Femur (tissue), 1 donor: ENCODE data around the gene GGA3.
"Not testable (repeated sequence)": the region's sequence is repeated elsewhere in the genome, so short reads cannot be mapped to it uniquely, and the experiment has no call there.

Source experiments
- DNase-seq: peaks from one replicate; pipeline ENCODE4 v3.0.0-alpha.2; 2017

The GGA3 gene, protein sequence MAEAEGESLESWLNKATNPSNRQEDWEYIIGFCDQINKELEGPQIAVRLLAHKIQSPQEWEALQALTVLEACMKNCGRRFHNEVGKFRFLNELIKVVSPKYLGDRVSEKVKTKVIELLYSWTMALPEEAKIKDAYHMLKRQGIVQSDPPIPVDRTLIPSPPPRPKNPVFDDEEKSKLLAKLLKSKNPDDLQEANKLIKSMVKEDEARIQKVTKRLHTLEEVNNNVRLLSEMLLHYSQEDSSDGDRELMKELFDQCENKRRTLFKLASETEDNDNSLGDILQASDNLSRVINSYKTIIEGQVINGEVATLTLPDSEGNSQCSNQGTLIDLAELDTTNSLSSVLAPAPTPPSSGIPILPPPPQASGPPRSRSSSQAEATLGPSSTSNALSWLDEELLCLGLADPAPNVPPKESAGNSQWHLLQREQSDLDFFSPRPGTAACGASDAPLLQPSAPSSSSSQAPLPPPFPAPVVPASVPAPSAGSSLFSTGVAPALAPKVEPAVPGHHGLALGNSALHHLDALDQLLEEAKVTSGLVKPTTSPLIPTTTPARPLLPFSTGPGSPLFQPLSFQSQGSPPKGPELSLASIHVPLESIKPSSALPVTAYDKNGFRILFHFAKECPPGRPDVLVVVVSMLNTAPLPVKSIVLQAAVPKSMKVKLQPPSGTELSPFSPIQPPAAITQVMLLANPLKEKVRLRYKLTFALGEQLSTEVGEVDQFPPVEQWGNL

DNA sequence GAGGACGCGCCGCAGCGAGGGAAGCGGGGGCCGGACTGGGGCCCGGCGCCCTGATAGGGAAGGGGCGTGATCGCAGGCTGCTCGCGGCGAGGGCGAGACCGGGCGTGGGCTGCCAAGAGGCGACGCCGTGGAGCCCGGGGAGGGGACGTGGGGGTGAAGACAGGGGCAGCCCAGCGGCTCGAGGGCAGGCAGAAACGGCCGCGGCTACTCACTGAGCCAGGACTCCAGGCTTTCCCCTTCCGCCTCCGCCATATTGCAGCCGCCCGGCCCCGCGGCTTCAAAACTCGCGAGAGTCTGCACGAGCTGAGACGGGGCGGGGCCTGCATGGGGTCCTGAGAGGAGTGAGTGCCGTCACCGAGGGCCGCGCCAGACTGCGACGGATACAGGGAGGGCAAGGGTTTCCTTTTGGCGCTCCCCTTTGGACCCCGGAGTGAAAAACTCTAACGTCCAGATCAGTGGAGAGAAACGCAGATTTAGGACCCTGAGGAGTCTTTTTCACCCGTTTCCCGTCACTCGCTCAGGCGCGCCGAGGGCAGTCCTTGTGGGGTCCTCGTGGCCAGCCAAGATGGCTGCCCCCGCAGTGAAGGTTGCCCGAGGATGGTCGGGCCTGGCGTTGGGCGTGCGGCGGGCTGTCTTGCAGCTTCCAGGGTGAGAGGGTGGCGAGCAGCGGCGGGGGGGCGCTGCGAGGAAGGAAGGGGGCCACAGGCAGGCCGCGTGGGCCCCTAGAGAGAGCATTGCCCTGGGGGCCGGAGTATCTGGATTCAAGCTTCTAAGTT lies at the start of gene GGA3, which contains the start of gene MRPS7:
TSS of gene GGA3 (minus strand) at position 271 of the 776 bp plus-strand sequence. CDS start at position 252, 19 bp downstream.
TSS of gene MRPS7 (plus strand) at position 544 of the 776 bp plus-strand sequence. CDS start at position 566, 22 bp downstream.
- DNase-seq = peak; percentile 97

DNA sequence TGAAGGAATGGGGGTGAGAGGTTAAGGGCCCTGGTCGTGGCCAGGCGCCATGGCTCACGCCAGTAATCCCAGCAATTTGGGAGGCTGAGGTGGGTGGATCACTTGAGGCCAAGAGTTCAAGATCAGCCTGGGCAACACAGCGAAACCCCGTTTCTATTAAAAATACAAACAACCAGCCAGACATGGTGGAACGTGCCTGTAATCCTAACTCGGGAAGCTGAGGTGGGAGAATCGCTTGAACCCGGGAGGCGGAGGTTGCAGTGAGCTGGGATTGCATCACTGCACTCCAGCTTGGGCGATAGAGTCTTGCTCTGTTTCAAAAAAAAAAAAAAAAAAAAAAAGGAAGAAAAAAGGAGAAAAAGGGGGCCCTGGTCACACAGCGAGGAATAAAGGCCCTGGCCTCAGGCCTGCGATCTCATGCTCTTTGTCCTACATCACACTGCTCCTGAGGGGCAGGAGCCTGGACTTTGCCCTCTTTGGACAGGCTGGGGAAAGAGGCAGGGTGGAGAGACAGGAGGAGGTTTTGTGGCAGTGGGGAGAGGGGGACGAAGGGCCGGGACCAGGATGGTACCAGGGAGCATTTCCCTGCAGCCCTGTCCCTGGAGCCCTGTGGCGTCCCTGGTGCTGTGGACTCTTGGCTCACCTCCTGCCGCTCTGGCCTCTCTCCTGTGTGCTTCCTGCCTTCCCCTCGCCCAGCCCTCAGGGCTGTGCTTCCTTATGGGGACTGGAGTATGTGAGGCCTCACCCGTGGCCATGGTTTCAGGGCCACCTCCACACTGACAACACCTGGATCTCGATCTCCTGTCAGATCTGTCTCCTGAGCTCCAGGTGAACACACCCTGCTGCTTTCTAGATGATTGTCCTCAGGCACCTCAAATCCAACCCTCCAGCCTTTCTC lies 47.6 kb upstream of the GGA3 start:
- no peak for DNase-seq

DNA sequence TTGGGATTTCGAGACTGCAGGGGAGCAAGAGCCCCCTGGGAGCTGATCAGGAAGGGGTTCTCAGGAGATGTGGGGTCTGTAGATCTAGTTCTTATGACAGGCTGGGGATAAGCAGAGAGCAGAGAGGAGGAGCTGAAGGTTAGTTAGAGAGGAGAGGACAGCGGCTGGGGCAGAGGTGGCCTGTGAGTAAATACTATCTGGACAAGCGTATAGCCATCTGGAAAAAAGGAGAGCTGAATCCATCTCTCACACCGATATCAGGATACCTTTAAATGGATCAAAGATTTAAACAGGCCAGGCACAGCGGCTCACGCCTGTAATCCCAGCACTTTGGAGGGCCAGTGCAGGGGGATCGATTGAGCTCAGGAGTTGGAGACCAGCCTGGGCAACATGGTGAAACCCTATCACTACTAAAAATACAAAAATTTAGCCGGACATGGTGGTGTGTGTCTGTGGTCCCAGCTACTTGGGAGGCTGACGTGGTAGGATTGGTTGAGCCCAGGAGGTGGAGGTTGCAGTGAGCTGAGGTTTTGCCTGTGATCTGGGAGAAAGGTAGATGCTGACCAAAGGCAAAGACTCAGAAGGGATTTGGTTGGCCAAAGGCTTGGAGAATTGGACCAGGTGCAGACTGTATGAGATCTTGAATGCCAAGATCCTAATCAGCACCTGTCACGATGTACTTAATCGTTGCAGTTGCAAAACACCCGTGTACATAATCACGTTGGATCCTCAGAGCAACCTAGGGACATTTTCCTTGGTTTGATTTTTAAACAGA lies 46.7 kb upstream of the GGA3 start:
- no peak for DNase-seq

DNA sequence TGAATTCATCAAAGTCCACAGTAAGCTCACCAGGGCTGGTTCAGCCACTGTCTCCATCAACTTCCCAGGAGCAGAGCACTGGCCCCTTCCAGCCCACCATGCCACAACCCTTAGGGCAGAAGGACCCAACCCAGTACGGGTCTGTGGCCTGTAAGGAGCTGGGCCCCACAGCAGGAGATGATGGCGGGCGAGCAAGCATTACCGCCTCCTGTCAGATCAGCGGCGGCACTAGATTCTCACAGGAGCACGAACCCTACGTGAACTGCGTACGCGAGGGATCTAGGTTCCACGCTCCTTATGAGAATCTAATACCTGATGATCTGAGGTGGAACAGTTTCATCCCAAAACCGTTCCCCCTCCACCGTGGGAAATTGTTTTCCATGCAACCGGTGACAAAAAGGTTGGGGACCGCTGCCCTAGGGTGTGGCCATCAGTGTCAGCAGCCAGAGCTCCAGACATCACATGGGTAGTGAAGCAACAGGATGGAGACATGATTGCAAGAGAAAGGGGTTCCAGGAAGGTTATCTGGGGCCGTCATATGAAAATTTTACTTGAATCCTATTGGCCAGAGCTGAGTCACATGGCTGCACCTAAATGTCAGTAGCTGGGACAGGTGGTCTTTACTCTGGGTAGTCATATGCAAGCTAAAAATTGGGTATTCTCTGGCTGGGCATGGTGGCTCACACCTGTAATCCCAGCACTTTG lies 40.2 kb upstream of the GGA3 start:
- DNase-seq = no peak

DNA sequence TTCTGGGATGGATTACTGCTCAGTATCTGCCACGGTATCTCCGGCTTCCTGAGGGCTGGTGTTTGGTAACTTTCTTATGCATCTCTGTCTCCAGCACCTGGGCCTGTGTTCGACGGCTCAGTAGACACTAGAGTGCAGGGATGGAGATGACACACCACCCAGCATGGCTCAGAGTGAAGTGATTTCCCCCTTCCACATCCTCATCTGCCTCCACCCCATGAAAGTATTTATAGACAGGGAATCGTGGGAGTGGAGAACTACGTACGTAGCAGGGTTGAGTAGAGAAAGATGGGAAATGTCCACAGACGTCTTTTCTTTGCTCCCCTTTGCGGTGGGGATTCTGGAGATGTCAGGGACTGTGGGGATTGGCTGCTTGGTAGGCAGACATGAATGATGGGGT lies 39.6 kb upstream of the GGA3 start:
- no peak for DNase-seq

DNA sequence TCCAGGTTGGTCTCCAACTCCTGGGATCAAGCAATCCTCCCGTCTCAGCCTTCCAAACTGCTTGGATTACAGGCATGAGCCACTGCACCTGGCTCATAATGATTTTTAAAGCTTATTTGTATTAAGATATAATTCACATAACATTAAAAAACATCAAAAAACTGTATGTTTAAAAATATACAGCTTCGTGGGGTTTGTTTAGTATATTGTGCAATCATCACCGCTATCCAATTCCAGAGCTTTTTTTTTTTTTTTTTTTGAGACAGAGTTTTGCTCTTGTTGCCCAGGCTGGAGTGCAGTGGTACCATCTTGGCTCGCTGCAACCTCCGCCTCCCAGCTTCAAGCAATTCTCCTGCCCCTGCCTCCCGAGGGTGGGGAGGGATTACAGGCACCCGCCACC lies 38.9 kb upstream of the GGA3 start:
- DNase-seq = no peak

DNA sequence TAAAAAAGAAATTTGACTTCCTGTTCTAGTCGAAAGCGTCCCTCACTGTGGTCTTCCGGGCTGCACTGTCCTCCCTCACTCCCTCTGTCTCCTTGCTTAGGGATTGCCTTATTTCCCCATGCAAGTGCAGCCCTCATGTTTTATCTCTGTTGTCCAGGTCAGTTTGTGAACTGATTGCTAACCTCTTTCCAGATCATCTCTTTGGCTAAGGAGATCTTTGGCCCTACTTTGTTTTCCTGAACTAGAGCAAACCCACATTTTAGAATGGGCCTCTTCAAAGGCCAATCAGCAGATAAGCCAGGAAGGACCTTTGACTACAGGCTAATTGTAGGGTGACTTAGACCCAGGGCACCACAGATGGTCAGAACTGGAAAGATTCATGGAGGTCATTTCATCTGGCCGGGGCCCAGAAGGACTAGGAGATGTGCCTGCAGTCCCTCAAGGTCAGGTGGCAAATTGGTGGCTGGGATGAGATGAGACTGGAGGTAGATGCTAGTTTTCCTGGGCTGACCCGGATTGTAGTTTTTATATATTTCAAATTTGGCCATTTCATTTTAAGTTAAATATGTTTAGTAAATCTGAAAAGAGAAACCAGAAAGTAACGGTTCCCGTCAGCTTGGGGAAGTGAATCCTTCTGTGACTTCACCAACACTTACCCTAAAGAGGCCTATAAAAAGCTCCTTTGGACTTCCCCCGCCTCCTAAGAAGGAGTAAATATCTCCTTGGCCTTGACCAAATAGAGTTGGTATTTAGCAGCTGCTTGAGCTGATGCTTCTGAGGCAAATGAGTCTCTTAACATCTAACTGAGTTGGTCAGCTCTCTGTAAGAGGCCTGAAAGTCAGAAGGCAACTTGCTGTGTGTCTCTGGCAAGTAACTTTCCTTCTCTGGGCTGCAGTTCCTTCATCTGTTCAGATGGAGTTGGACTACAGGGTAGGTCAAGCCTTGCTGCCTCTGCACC lies 34.1 kb upstream of the GGA3 start:
- no peak for DNase-seq

DNA sequence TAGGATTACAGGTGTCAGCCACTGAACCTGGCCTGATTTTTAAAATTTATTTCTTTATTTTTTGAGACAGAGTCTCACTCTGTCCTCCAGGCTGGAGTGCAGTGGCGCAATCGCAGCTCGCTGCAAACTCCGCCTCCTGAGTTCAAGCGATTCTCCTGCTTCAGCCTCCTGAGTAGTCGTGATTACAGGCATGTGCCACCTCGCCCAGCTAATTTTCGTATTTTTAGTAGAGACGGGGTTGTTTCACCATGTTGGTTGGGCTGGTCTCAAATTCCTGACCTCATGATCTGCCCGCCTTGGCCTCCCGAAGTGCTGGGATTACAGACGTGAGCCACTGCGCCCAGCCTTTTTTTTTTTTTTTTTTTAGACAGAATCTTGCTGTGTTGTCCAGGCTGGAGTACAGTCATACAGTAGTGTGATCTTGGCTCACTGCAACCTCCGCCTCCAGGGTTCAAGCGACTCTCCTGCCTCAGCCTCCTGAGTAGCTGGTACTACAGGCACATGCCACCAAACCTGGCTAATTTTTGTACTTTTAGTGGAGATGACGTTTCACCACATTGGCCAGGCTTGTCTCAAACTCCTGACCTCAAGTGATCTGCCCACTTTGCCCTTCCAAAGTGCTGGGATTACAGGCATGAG lies 31.5 kb upstream of the GGA3 start:
- not testable (repeated sequence) for DNase-seq

DNA sequence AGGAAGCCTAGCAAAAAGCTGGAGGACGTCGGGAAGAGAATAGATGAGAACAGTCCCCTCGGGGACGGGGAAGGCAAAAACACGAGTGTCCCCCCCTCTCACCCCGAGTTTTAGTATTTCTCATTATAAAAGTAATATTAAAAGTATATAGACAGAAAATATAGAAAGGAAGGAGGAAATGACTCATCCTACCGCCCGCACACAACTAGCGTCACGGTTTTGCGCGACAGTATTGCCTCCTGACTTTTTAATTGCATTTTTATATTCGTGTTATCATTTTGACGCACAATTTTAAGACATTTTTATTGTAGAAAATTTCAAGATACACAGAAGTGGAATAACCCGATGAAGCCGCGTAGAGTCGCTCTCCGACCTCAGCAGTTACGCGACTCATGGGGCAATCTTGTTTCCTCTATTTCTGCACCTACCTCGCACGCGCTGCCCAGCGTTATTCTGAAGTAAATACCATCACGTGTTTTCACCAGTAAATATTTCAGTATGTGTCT lies 28.5 kb upstream of the GGA3 start:
- peak; percentile 59 for DNase-seq

DNA sequence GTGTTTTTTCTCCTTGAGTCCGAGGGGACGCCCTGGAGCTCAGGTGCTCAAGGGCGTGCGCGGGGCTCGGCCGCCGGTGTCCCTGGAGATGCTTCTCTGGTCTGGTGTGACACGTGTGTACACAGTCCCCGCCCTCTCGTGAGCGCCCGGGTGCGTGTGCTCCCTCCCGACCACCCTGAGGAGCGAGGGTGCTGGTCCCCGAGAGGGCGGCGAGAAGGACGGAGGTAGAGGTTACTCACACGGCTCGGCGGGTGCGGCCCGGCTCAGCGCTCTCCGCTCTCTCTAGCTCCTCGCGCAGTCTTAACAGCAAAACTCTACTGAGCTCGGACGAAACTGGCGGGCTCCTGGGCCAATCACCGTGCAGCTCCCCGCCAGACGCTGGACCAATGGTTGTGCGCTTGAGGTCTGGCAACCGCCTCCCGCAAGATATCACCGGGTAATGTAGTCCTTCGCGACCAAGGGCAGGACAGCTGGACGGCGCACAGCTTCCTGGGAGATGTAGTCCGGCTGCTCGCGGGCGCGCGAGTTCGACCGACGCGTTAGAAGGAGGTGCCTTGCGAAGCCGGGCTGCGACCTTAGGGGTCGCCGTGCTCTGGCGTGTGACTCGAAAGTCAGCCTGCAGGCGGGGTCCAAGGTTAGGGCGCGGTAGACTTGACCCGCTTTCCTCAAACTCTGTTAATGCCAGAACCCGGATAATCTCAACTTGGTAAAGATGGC lies 27.9 kb upstream of the GGA3 start, which contains the start of gene SLC25A19:
TSS of gene SLC25A19 (minus strand) at position 319 of the 717 bp plus-strand sequence. CDS start 2,669 bp downstream, outside the sequence.
- peak; percentile 99 for DNase-seq

DNA sequence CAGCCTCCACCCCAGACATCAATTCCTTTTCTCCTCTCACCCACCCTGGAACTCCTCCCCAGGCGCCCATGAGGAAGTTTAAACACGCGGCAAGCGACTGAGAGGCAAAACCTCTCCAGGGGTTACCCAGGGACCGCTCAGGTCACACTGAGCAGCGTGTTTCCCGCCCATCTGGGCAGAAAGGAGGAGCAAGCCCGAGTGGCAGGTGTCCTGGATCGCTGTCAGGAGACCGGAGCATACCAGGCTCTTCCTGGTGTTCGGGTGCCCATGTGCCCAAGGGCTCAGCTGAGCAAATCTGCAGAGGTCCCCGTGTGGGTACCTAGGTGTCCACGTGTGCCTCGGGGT lies 27.3 kb upstream of the GGA3 start:
- DNase-seq = peak; percentile 43

DNA sequence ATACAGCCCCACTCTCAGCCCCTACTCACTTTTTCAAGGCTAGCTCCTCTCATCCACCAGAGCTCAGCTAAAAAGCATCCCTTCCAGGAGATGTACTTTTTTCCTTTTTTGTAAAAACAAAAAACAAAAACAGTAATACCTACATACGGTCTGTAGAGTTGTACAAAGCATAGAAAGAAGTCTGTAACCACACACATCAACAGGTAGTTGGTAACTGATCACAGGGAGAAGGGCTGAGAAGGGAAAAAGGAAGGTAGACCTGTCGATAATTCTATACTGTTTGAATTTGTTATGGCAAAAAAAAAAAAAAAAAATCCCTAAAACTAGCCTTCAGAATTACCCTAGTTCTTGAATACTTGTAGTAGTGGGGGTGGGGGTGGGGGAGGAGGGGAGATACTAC lies 27.0 kb upstream of the GGA3 start:
- no peak for DNase-seq

DNA sequence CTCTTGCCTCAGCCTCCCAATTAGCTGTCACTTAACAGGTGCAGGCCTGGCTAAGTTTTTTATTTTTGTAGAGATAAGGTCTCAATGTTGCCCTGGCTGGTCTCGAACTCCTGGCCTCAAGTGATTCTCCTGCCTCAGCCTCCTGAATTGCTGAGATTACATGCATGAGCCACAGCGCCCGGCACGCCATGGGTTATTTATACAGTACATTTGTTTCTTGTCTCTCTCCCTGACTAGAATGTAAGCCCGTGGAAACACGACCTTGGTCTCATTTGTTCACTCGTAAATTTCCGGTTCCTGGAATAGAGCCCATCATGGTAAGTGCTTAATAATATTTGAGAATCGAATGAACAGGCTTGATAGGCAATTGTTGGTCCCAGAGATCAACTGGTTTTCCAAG lies 25.8 kb upstream of the GGA3 start:
- no peak for DNase-seq

DNA sequence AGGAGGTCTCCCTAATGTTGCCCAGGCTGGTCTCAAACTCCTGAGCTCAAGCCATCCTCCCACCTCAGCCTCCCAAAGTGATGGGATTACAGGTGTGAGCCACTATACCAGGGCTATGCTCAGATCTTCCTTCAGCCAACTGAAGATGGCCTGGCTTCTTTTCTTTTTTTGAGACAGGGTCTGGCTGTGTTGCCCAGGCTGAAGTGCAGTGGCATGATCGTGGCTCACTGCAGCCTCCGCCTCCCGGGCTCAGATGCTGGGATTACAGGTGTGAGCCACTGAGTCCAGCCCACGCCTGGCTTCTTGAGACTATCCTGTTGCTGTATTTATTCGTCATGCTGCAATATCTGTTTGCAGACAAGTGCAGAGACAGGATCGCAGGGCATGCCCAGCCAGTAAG lies 23.7 kb upstream of the GGA3 start:
- DNase-seq = no peak

DNA sequence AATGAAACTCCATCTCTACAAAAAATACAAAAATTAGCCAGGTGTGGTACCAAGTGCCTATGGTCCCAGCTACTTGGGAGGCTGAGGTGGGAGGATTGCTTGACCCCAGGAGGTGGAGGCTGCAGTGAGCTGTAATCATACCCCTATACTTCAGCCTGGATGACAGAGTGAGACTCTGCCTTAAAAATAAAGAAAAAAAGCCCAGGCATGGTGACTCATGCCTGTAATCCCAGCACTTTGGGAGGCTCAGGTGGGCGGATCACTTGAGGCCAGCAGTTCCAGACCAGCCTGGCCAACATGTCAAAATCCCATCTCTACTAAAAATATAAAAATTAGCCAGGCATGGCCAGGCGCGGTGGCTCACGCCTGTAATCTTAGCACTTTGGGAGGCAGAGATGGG lies 18.8 kb upstream of the GGA3 start:
- not testable (repeated sequence) for DNase-seq

DNA sequence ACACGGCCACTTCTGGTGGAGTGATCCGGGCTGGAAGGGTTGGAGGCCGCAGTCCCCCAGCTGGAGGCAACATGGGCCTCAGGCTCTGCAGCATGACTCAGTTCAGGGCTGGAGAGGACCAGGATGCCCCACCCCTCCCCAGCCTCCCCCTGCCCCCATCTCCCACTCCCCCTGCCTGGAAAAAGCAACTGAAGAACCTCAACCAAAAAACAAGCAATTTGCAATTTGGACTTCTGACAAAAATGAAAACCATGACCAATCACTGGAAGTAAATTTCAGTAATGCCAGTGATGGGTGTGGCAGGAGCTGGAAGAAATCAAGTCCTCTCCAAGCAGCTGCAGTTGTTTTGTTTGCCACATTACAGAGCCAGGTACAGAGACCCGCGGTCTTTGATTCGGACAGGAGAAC lies 16.3 kb upstream of the GGA3 start:
- no peak for DNase-seq

DNA sequence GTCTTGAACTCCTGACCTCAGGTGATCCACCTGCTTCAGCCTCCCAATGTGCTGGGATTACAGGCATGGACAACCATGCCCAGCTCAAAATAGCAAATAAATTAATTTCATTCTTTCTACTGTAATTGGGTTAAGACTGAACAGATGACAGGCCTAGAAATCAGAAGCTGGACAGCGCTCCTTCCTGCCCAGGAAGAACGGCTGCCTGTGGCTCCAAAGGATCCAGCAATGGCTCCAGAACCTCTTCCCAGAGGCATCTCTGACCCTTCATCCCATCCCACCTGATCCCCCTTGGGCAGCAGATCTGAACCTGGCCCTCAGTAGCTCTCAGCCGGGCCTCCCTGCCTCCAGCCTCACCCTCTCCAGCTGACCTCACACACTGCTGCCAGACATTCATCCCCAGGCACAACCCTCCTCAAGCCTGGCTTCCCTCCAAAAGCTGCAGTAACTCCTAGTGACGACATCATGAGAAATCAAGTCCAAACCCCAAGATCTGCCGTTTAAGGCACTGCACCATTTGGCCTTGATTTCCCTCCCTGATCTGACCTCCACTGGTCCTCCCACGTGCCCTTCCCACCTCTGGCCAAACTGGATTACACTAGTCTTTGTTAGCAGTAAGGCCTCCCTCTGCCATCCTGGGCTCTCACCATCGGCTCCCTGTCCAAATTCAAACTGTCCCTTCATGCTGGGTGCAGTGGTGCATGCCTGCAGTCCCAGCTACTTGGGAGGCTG lies 12.7 kb upstream of the GGA3 start:
- no peak for DNase-seq

DNA sequence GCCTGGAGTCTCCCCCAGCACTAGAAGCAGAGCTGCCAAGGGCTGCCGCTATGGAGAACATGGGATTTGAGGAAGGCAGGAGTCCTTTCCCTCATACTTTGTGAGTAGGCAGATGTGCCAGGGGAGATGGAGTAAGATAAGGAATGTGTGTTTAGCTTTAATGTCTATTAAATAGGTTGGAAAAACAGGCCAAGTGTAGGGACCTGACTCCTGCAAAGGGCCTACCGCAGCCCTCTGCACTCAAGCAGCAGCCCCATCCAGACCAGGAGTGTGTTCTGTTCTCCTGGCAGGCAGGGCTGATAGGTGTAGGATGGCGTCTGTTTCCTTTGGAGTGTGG lies 11.4 kb upstream of the GGA3 start:
- no peak for DNase-seq
